GM12878 (cell line): ENCODE measurements around the gene DNASE1L3. TPM values are rescaled to one million over a fixed set of nuclear protein-coding genes. Genes with fewer than 3 reads are reported as not detected.

Experiments
- ATAC-seq: fragments of 200-7000 bp; cut with Tn5 transposase; 3 replicates; pipeline ENCODE4 v1.9.1; 2020; ENCODE audit warnings: mild to moderate bottlenecking, moderate library complexity
- BruUV-seq: library from RNA; stranded (reverse); fragments of 400-500 nt; replicated peaks from 2 replicates; lab custom pipeline; 2021; lab: Mats Ljungman, UMichigan
- CTCF ChIA-PET: fragments of 300-600 bp; sonication (Branson Sonifier 250); formaldehyde crosslinking; extraction: SDS; loops from one replicate; lab custom pipeline; 2021; ENCODE audit warnings: inconsistent platforms; lab: Yijun Ruan, JAX
- POLR2A ChIA-PET: fragments of 350-600 bp; formaldehyde crosslinking; extraction: SDS; loops from one replicate; lab custom pipeline; 2021; ENCODE audit warnings: inconsistent platforms; lab: Charles Lee
- RAD21 ChIA-PET: fragments of 300-600 bp; sonication (Branson Sonifier 250); formaldehyde crosslinking; loops from one replicate; lab custom pipeline; 2023; ENCODE audit warnings: antibody characterized with exemption; ENCODE audit not compliant: unreplicated experiment; lab: Charles Lee
- SMC1A ChIA-PET: fragments of 300-600 bp; sonication (Branson Sonifier 250); formaldehyde crosslinking; loops from one replicate; lab custom pipeline; 2023; ENCODE audit not compliant: unreplicated experiment, uncharacterized antibody; lab: Charles Lee
- DNase-seq: peaks from one replicate; pipeline ENCODE4 v3.0.0-alpha.2; 2011; ENCODE audit warnings: low read depth, low spot score
- FAIRE-seq: peaks from 3 replicates; lab custom pipeline; 2011; peaks lifted over from hg19 to GRCh38; lab: Jason Lieb, UNC
- H2AFZ ChIP-seq: 2 replicates; pipeline ENCODE4 v1.6.0; 2011; ENCODE audit warnings: low read depth, low read length, control low read depth; ENCODE audit not compliant: control insufficient read depth
- H3K27ac ChIP-seq: 2 replicates; pipeline ENCODE4 v1.5.1; 2011; ENCODE audit warnings: control low read depth; ENCODE audit not compliant: control insufficient read depth, insufficient read depth
- H3K27me3 ChIP-seq, 2 experiments: replicated peaks in 1 of 2; 2 replicates each; pipeline versions ENCODE4 v1.6.0 to v1.6.1; 2011; ENCODE audit warnings: low read length in 1 of 2; ENCODE audit not compliant: control insufficient read depth in 2 of 2, insufficient read depth in 2 of 2
- H3K36me3 ChIP-seq, 2 experiments: 2 replicates each; pipeline ENCODE4 v1.5.1; 2011; ENCODE audit warnings: low read length in 1 of 2; ENCODE audit not compliant: control insufficient read depth in 2 of 2, insufficient read depth in 2 of 2
- H3K4me1 ChIP-seq: 2 replicates; pipeline ENCODE4 v1.6.1; 2011; ENCODE audit warnings: mild to moderate bottlenecking, low read length, moderate library complexity, mixed read lengths; ENCODE audit not compliant: control insufficient read depth, insufficient read depth
- H3K4me2 ChIP-seq: 2 replicates; pipeline ENCODE4 v1.6.0; 2011; ENCODE audit warnings: control low read depth; ENCODE audit not compliant: control insufficient read depth, insufficient read depth
- H3K4me3 ChIP-seq: fragments of 200-600 bp; sonication (generic); 2 replicates; pipeline ENCODE4 v1.5.1; 2016
- H3K79me2 ChIP-seq: 2 replicates; pipeline ENCODE4 v1.6.0; 2011; ENCODE audit warnings: low read length; ENCODE audit not compliant: control insufficient read depth, insufficient read depth
- H3K9ac ChIP-seq: 2 replicates; pipeline ENCODE4 v1.8.0; 2011; ENCODE audit warnings: low read length, control low read depth, mixed read lengths; ENCODE audit not compliant: control insufficient read depth, insufficient read depth
- H3K9me3 ChIP-seq: replicated peaks from 3 replicates; pipeline ENCODE4 v1.5.1; 2011; ENCODE audit warnings: mild to moderate bottlenecking, low read length; ENCODE audit not compliant: control insufficient read depth, insufficient read depth
- H4K20me1 ChIP-seq: 2 replicates; pipeline ENCODE4 v1.6.0; 2011; ENCODE audit not compliant: control insufficient read depth, insufficient read depth
- EED ChIP-seq: sonication (generic); IDR thresholded peaks from 2 replicates; pipeline ENCODE4 v1.6.1; 2016; ENCODE audit warnings: antibody characterized with exemption, low read depth
- IKZF2 ChIP-seq, 2 experiments: fragments of 450-650 bp; IDR thresholded peaks; 2 replicates each; pipeline ENCODE4 v1.6.1; 2017; ENCODE audit warnings: mild to moderate bottlenecking in 2 of 2, moderate library complexity in 2 of 2
- MLLT1 ChIP-seq: fragments of 450-650 bp; IDR thresholded peaks from 2 replicates; pipeline ENCODE4 v1.6.1; 2016; ENCODE audit warnings: mild to moderate bottlenecking
- PML ChIP-seq: IDR thresholded peaks from 2 replicates; pipeline ENCODE4 v1.6.1; 2012; ENCODE audit warnings: low read length, inconsistent platforms
- SPI1 ChIP-seq: IDR thresholded peaks from 2 replicates; pipeline ENCODE4 v1.6.1; 2011; ENCODE audit warnings: low read depth, mild to moderate bottlenecking, low read length, moderate library complexity, borderline replicate concordance; ENCODE audit not compliant: insufficient read depth
- SREBF2 ChIP-seq: IDR thresholded peaks from 2 replicates; pipeline ENCODE4 v1.6.1; 2012; ENCODE audit warnings: mild to moderate bottlenecking, low read length
- WGBS: methylation state at CpG from one replicate; pipeline ENCODE4 v1.1.6; 2016; ENCODE audit warnings: low lambda C conversion rate; ENCODE audit not compliant: insufficient replicate concordance, insufficient coverage; ENCODE audit errors: missing lambda C conversion rate; 5-methylcytosine and 5-hydroxymethylcytosine counted together
- in situ Hi-C: fragments of 300-500 bp; cut with MboI; formaldehyde crosslinking; loops from 9 replicates; pipeline ENCODE4 v1.14.3; 2018; ENCODE audit warnings: mixed read lengths
- intact Hi-C: fragments of 100-400 bp; cut with micrococcal nuclease; formaldehyde crosslinking; loops from one replicate; pipeline ENCODE4 v1.14.2; 2022; ENCODE audit not compliant: unreplicated experiment
- polyA plus RNA-seq, 11 experiments: library from polyadenylated mRNA; depleted of rRNA in 4 of 11; unstranded in 6 of 11; stranded (reverse) in 5 of 11; fragments of >200 nt; fragmentation: Nextera tagmentation in 4 of 11; fragmentation: Illumina TruSeq in 1 of 11; extraction: Ambion mirVana in 4 of 11; extraction: Trizol in 1 of 11; gene quantifications; 1 replicate in 1 of 11; 2 replicates in 10 of 11; pipeline versions ENCODE4 v1.2.1 to v1.2.3, GENCODE V29; 2011 to 2016; ENCODE audit warnings: inconsistent platforms in 2 of 11, missing spikeins in 2 of 11, low read depth in 1 of 11
- total RNA-seq, 4 experiments: library from RNA; depleted of rRNA in 3 of 4; stranded (reverse); fragments of >200 nt in 3 of 4; fragmentation: Illumina TruSeq in 1 of 4; extraction: Trizol in 1 of 4; gene quantifications; 2 replicates each; pipeline versions ENCODE4 v1.2.1 to v1.2.3, GENCODE V29; 2013 to 2021
- TF ChIP-seq, protein P1 (sequence below), 3 experiments: IDR thresholded peaks in 2 of 3; conservative IDR thresholded peaks in 1 of 3; 2 replicates each; pipeline ENCODE4 v1.5.1; 2011; ENCODE audit warnings: low read depth in 3 of 3, low read length in 3 of 3, mild to moderate bottlenecking in 3 of 3, control low read depth in 2 of 3, moderate library complexity in 2 of 3, inconsistent platforms in 1 of 3, mixed read lengths in 1 of 3; ENCODE audit not compliant: control insufficient read depth in 2 of 3, insufficient read depth in 1 of 3; ENCODE audit errors: extremely low read depth in 1 of 3
- TF ChIP-seq, protein P2 (sequence below): fragments of 450-650 bp; conservative IDR thresholded peaks from 2 replicates; pipeline ENCODE4 v1.6.1; 2017; ENCODE audit warnings: mild to moderate bottlenecking, moderate library complexity

The DNASE1L3 gene
- total and polyA plus RNA-seq, 10 of the 15 experiments (the other 5 are each of a cell fraction or from before 2014, with no cell fraction given), result 3.2 to 72.1 (median 6.3) TPM

- TF ChIP-seq MLLT1, result no peak
- TF ChIP-seq SREBF2, result no peak
- TF ChIP-seq, all 136 proteins: peak for 0
Observed at GRCh38 chr3:58204720-58205119, 6.1 kb downstream of the DNASE1L3 start (continued).

DNA sequence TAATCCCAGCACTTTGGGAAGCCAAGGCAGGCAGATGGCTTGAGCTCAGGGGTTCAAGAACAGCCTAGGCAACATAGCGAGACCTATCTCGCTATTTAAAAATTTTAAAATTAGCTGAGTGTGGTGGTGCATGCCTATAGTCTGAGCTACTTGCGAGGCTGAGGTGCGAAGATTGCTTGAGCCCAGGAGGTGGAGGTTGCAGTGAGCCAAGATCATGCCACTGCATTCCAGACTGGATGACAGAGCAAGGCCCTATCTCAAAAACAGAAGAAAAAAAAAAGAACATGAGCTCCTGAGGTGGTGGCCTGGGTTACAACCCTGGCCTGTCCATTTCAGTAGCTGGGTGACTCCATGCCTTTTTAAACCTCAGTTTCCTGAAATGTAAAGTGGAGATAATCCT is 7.2 kb downstream of the DNASE1L3 start:
- SMC1A ChIA-PET, result interaction anchor here (1.3 to 12.6 kb wide), 5 partner anchors 10 to 103 kb away, joined by 3 to 510 read pairs (median 17); partner anchors contain the start of genes DNASE1L3, HTD2 and RPP14
- Histone ChIP-seq H3K79me2 (no peaks in the 10 kb centered on the region; the same call in 1 of the 2 replicates), H3K27ac (no peak overlapping the region), H3K9ac (no peak overlapping the region), H3K4me3 (no peak overlapping the region), H3K36me3 (peaks cover 0 to 1% of the 10 kb centered on the region in 2 experiments; a peak in 1 of 4 replicates), H3K27me3 (no peaks in the 10 kb centered on the region), H3K4me2 (no peak overlapping the region), H4K20me1 (no peaks in the 10 kb centered on the region), H3K9me3 (peaks cover 4% of the 10 kb centered on the region; the same call in 2 of the 3 replicates)
- POLR2A ChIA-PET, result interaction anchor here (0.7 to 17.1 kb wide), 7 partner anchors 9 to 103 kb away, joined by 3 to 491 read pairs (median 5); partner anchors contain the start of genes DNASE1L3, HTD2 and RPP14
- in situ Hi-C loops, result loop anchor here (25.0 kb wide), 1 partner anchor 1184 kb away; no protein-coding TSS in a partner anchor
- ATAC-seq (no peak), FAIRE-seq (no peak)
- intact Hi-C loops, result no loop called here
- 98% methylated on average over 4 of the region's 4 CpGs for WGBS
- CTCF ChIA-PET, result interaction anchor here (1.2 to 25.2 kb wide), 8 partner anchors 10 to 103 kb away, joined by 3 to 655 read pairs (median 6); partner anchors contain the start of genes DNASE1L3, HTD2 and RPP14
- no TSS peak for BruUV-seq
- TF ChIP-seq PML, result no peak
- no peak for TF ChIP-seq SPI1
- TF ChIP-seq, protein P1, sequence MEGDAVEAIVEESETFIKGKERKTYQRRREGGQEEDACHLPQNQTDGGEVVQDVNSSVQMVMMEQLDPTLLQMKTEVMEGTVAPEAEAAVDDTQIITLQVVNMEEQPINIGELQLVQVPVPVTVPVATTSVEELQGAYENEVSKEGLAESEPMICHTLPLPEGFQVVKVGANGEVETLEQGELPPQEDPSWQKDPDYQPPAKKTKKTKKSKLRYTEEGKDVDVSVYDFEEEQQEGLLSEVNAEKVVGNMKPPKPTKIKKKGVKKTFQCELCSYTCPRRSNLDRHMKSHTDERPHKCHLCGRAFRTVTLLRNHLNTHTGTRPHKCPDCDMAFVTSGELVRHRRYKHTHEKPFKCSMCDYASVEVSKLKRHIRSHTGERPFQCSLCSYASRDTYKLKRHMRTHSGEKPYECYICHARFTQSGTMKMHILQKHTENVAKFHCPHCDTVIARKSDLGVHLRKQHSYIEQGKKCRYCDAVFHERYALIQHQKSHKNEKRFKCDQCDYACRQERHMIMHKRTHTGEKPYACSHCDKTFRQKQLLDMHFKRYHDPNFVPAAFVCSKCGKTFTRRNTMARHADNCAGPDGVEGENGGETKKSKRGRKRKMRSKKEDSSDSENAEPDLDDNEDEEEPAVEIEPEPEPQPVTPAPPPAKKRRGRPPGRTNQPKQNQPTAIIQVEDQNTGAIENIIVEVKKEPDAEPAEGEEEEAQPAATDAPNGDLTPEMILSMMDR (IDR thresholded peaks at IDR 0.05 in 2 of 3, conservative IDR thresholded peaks at IDR 0.05 in 1 of 3; ENCODE audit: control insufficient read depth in 2 of 3, extremely low read depth in 1 of 3, insufficient read depth in 1 of 3, low read depth in 3 of 3, low read length in 3 of 3), result no peak
- TF ChIP-seq, protein P2, sequence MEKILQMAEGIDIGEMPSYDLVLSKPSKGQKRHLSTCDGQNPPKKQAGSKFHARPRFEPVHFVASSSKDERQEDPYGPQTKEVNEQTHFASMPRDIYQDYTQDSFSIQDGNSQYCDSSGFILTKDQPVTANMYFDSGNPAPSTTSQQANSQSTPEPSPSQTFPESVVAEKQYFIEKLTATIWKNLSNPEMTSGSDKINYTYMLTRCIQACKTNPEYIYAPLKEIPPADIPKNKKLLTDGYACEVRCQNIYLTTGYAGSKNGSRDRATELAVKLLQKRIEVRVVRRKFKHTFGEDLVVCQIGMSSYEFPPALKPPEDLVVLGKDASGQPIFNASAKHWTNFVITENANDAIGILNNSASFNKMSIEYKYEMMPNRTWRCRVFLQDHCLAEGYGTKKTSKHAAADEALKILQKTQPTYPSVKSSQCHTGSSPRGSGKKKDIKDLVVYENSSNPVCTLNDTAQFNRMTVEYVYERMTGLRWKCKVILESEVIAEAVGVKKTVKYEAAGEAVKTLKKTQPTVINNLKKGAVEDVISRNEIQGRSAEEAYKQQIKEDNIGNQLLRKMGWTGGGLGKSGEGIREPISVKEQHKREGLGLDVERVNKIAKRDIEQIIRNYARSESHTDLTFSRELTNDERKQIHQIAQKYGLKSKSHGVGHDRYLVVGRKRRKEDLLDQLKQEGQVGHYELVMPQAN, result no peak
- no peak for TF ChIP-seq EED
- no peak for TF ChIP-seq IKZF2 (IDR thresholded peaks at IDR 0.05)
- TF ChIP-seq, all 136 proteins: peak for 0
- DNase-seq, result no peak
- peaks cover 41% of the 10 kb centered on the region for H3K4me1 ChIP-seq
- no peak overlapping the region for H2AFZ ChIP-seq
- RAD21 ChIA-PET, result interaction anchor here (0.8 to 8.1 kb wide), 8 partner anchors 10 to 196 kb away, joined by 3 to 285 read pairs (median 4); partner anchors contain the start of genes DNASE1L3, HTD2 and RPP14
